Thyroid gland (tissue), 4 donors: ENCODE data around the gene ADPRHL1.

Source experiments
- POLR2A ChIP-seq, 2 donors: fragments of 450-650 bp; IDR thresholded peaks; one replicate each; pipeline ENCODE4 v1.6.1; 2017; ENCODE audit warnings: antibody characterized with exemption in 2 of 2, mild to moderate bottlenecking in 2 of 2, moderate library complexity in 1 of 2
- TF ChIP-seq, protein P1 (sequence below), 6 experiments: fragments of 200-600 bp in 3 of 6; fragments of 450-650 bp in 3 of 6; sonication (generic) in 3 of 6; IDR thresholded peaks; one replicate each; pipeline ENCODE4 v1.5.1; 2016 to 2019; ENCODE audit warnings: antibody characterized with exemption in 6 of 6, mild to moderate bottlenecking in 2 of 6, inconsistent platforms in 1 of 6, moderate library complexity in 1 of 6

DNA sequence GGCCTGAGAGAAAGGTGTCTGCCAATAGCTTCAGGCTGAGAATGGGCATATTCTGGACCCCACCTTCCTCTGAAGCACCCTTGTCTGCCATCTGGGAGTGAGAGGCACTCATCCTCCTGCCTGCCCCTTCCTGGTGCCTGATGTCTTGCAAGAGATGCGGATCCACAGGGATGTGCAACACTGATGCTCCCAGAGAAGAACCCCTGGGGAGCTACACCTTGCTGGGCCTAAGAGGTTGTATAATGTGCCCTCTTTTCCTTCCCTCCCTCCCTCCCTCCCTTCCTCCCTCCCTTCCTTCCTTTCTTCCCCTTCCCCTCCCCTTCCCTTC, 34.6 kb downstream of the ADPRHL1 start:
- no peak for TF ChIP-seq POLR2A (IDR thresholded peaks at IDR 0.05)
- TF ChIP-seq, protein P1, sequence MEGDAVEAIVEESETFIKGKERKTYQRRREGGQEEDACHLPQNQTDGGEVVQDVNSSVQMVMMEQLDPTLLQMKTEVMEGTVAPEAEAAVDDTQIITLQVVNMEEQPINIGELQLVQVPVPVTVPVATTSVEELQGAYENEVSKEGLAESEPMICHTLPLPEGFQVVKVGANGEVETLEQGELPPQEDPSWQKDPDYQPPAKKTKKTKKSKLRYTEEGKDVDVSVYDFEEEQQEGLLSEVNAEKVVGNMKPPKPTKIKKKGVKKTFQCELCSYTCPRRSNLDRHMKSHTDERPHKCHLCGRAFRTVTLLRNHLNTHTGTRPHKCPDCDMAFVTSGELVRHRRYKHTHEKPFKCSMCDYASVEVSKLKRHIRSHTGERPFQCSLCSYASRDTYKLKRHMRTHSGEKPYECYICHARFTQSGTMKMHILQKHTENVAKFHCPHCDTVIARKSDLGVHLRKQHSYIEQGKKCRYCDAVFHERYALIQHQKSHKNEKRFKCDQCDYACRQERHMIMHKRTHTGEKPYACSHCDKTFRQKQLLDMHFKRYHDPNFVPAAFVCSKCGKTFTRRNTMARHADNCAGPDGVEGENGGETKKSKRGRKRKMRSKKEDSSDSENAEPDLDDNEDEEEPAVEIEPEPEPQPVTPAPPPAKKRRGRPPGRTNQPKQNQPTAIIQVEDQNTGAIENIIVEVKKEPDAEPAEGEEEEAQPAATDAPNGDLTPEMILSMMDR (IDR thresholded peaks at IDR 0.05), result no peak
